Osteoblast (primary cell): ENCODE measurements around the gene PPIL6. TPM values are rescaled to one million over a fixed set of nuclear protein-coding genes. Genes with fewer than 3 reads are reported as not detected.

Source experiments
- DNase-seq: peaks from one replicate; pipeline ENCODE4 v3.0.0; 2011; ENCODE audit warnings: low spot score, mixed read lengths; ENCODE audit not compliant: insufficient read length; ENCODE audit errors: missing footprints
- H2AFZ ChIP-seq: 2 replicates; pipeline ENCODE4 v1.6.0; 2011; ENCODE audit warnings: mild to moderate bottlenecking, low read length
- H3K27ac ChIP-seq: 2 replicates; pipeline ENCODE4 v1.5.1; 2011; ENCODE audit warnings: mild to moderate bottlenecking, low read depth, low read length, moderate library complexity
- H3K27me3 ChIP-seq: 2 replicates; pipeline ENCODE4 v1.6.0; 2012; ENCODE audit warnings: mild to moderate bottlenecking, control low read depth, inconsistent platforms, low read length, moderate library complexity; ENCODE audit not compliant: insufficient read depth
- H3K36me3 ChIP-seq: 2 replicates; pipeline ENCODE4 v1.5.1; 2011; ENCODE audit warnings: mild to moderate bottlenecking, low read length, control low read depth, moderate library complexity; ENCODE audit not compliant: insufficient read depth
- H3K4me1 ChIP-seq: 2 replicates; pipeline ENCODE4 v1.5.1; 2011; ENCODE audit warnings: mild to moderate bottlenecking, low read length, control low read depth, moderate library complexity; ENCODE audit not compliant: insufficient read depth
- H3K4me2 ChIP-seq: 2 replicates; pipeline ENCODE4 v1.6.0; 2011; ENCODE audit warnings: mild to moderate bottlenecking, low read length; ENCODE audit not compliant: insufficient read depth
- H3K4me3 ChIP-seq: fragments of 200-600 bp; sonication (generic); 3 replicates; pipeline ENCODE4 v1.5.1; 2012; ENCODE audit warnings: mild to moderate bottlenecking, low read length, inconsistent platforms; ENCODE audit not compliant: insufficient read depth
- H3K79me2 ChIP-seq: 2 replicates; pipeline ENCODE4 v1.6.0; 2012; ENCODE audit warnings: mild to moderate bottlenecking, low read length, control low read depth, inconsistent platforms; ENCODE audit not compliant: insufficient read depth
- H3K9me3 ChIP-seq: 2 replicates; pipeline ENCODE4 v1.5.1; 2011; ENCODE audit warnings: low read depth, low read length, control low read depth
- H4K20me1 ChIP-seq: 2 replicates; pipeline ENCODE4 v1.6.0; 2012; ENCODE audit warnings: mild to moderate bottlenecking, low read length, control low read depth; ENCODE audit not compliant: insufficient read depth
- total RNA-seq: library from RNA; depleted of rRNA; stranded (reverse); fragments of >200 nt; gene quantifications from 2 replicates; pipeline ENCODE4 v1.2.3, GENCODE V29; 2012
- TF ChIP-seq, protein P1 (sequence below): IDR thresholded peaks from 2 replicates; pipeline ENCODE4 v1.5.1; 2011; ENCODE audit warnings: mild to moderate bottlenecking, low read depth, low read length, moderate library complexity; ENCODE audit errors: extremely low read depth

The PPIL6 gene
- total RNA-seq, 1 donor, result 5.8 TPM

DNA sequence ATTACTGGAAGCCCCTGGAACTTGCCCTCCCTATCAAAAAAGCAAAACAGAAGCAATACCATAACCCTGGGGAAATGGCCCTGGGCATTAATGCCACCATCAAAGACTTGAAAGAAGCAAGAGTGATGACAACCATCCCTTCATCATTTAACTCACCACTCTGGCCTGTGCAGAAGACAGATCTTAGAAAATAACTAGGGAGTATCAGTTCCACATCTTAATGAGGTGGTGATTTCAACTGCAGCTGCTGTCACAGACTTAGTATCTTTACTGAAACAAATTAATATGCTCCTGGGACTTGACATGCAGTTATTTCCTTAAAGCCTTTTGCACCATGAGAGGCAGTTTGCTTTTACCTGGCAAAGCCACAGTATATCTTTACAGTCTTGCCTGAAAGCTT, 82.2 kb downstream of the PPIL6 start:
- DNase-seq, result no peak
- Histone ChIP-seq H3K27me3 (no peaks in the 10 kb centered on the region), H2AFZ (no peak overlapping the region), H3K4me2 (no peak overlapping the region), H3K79me2 (peaks cover 16% of the 10 kb centered on the region), H3K27ac (no peak overlapping the region), H3K36me3 (peaks cover 57% of the 10 kb centered on the region), H3K4me3 (no peak overlapping the region), H3K4me1 (no peaks in the 10 kb centered on the region), H4K20me1 (peaks cover 12% of the 10 kb centered on the region), H3K9me3 (no peaks in the 10 kb centered on the region)
- TF ChIP-seq, protein P1, sequence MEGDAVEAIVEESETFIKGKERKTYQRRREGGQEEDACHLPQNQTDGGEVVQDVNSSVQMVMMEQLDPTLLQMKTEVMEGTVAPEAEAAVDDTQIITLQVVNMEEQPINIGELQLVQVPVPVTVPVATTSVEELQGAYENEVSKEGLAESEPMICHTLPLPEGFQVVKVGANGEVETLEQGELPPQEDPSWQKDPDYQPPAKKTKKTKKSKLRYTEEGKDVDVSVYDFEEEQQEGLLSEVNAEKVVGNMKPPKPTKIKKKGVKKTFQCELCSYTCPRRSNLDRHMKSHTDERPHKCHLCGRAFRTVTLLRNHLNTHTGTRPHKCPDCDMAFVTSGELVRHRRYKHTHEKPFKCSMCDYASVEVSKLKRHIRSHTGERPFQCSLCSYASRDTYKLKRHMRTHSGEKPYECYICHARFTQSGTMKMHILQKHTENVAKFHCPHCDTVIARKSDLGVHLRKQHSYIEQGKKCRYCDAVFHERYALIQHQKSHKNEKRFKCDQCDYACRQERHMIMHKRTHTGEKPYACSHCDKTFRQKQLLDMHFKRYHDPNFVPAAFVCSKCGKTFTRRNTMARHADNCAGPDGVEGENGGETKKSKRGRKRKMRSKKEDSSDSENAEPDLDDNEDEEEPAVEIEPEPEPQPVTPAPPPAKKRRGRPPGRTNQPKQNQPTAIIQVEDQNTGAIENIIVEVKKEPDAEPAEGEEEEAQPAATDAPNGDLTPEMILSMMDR, result no peak

DNA sequence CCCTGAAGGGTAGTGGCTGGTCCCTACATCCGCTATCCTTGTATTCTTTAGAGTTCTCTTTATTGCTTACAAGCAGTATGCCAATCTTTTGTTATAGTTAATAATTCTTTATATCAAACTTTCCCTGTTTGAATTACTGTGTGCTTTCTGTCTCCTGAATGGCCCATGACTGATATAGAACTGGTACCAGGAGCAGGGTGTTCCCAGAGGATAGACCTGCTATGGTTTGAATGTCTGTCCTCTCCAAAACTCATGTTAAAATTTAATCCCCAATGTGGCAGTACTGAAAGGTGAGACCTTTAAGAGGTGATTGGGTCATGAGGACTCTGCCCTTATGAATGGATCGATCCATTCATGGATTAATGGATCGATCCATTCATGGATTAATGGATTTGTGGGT, 84.2 kb downstream of the PPIL6 start:
- no peaks in the 10 kb centered on the region for H3K9me3 ChIP-seq
- H3K36me3 ChIP-seq, result peaks cover 46% of the 10 kb centered on the region
- no peak overlapping the region for H3K4me3 ChIP-seq
- H3K4me2 ChIP-seq, result no peak overlapping the region
- TF ChIP-seq, protein P1, result no peak
- H2AFZ ChIP-seq, result no peak overlapping the region
- H3K4me1 ChIP-seq, result no peaks in the 10 kb centered on the region
- H3K27me3 ChIP-seq, result no peaks in the 10 kb centered on the region
- no peak for DNase-seq
- peaks cover 3% of the 10 kb centered on the region for H4K20me1 ChIP-seq
- no peak overlapping the region for H3K27ac ChIP-seq
- H3K79me2 ChIP-seq, result peaks cover 8% of the 10 kb centered on the region

DNA sequence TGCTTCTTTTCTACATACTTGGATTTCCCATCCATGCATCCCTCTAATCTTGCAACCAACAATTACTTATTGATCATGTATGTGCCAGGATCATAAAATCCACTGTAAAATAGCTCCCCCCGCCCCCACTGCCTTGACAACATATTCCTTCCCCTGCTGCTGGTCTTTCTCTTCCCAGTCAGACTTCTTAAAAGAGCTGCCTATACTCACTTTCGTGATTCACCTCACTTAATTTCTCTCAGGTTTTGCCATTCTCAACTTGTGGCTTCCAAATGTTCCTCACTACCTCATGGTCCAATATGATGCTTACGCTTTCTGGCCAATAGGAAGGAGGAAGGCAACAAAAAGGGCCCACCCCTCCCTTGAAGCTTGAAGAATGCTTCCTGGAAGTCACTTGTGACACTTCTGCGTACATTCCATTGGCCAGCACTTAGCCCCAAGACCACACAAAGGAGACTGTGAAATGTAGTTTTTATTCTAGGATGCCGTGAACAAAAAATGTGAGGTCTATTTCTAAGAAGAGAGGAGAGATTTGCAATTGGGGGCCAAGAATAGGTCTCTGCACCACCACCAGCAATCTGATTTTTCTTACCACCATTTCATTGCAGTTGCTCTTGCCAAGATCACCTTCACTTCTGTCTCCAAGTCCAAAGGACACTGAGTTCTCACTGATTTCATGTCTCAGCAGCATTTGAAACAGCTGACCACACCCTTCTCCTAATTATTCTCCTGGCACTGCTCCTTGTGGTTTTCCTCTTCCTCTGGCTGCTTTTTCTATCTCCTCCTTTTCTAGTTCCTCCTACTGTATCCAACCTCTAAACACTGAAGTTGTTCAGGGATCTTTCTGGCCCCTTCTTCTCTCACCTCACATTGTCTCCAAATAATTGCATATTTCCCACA, 88.9 kb downstream of the PPIL6 start:
- no peak overlapping the region for H3K4me2 ChIP-seq

DNA sequence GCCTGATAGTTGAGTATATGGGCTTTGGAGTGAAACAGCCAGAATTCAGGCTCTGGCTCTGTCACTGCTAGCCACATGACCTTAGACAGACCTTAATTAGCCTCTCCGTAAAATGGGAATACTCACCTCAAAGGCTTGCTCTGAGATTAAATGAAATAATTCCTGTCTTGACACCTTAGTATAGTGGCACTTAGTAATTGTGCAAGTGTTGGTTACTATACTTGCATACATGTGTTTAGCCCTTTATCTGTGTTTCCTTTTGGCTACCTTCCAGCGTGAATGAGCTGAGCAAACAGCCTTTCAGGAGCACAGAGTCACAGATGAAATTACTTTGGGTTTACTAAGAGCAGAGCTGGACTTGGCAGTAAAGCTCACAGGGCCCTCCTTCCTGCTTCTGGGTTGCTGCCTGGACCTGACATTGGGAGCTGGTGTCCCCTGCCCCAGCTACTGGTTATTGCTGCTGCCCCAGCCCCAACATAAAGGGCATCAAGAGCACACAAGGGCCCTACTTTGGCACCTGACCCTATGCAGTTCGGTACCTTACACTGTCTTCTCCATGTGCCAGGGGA, 90.9 kb downstream of the PPIL6 start:
- DNase-seq, result peak; percentile 86
- Histone ChIP-seq H4K20me1 (no peaks in the 10 kb centered on the region), H3K9me3 (no peaks in the 10 kb centered on the region), H3K27me3 (no peaks in the 10 kb centered on the region), H3K4me2 (no peak overlapping the region), H3K36me3 (peaks cover 5% of the 10 kb centered on the region), H3K4me1 (peaks cover 6% of the 10 kb centered on the region), H3K4me3 (no peak overlapping the region), H3K27ac (no peak overlapping the region), H2AFZ (no peak overlapping the region), H3K79me2 (no peaks in the 10 kb centered on the region)
- TF ChIP-seq, protein P1, result no peak

More for the DNA sequence above, 88.9 kb downstream of the PPIL6 start:
- Histone ChIP-seq H2AFZ (no peak overlapping the region), H4K20me1 (no peaks in the 10 kb centered on the region), H3K79me2 (no peaks in the 10 kb centered on the region), H3K4me3 (no peak overlapping the region), H3K9me3 (no peaks in the 10 kb centered on the region), H3K27me3 (no peaks in the 10 kb centered on the region), H3K27ac (no peak overlapping the region), H3K36me3 (peaks cover 14% of the 10 kb centered on the region), H3K4me1 (peaks cover 6% of the 10 kb centered on the region)
- TF ChIP-seq, protein P1, result no peak
- DNase-seq, result no peak
